ENCODE measurements around the gene ADCY5.
"Not testable (repeated sequence)": the region's sequence is repeated elsewhere in the genome, so short reads cannot be mapped to it uniquely, and the experiment has no call there.

ADCY5 gene

DNA sequence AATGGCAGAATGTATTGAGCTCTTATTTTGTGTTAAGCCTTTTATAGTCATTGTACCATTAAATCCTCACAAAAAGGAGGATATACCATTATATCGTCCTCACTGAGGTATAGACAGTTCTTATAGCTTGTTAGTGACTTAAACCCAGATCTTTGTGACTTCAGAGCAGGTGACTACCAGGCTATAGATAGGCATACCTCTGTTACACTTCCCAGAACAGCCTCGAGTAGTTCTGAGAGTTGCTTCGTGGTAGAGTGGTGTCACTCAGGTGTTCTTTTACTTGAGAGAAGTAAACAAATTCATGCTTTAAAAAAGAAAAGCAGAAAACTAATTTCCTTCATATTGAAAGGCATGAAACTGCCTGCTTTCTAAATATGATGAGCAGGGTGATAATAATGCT lies 187.2 kb downstream of the ADCY5 start:
- no peak for DNase-seq (ENCODE audit: low read depth)

DNA sequence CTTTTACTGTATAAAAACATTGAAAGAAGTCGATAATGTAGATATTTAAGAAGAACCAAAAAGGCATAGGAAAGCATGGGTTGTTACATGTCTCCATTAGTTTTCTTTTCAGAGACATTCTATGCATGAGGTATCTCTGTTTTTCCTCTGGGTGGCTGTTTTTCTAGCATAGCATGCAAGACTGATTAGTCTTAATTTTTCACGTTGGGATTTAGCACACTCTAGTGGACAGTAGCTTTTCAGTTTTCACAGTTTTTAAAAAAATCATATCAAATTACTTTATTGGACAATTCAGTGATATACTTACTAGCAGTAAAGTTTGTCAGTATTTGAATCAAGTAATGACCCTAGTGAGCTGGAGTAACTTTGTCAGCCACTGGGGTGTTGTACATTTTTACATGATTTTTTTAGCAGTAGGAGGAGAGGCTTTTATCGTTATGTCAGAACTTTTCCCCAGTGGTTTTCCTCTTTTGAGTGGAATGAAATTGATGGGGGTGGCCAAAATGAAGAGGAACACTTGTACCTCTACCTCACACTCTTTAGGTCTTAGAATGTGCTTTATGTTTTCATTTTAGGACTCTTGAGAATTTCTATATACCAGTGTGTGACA lies 190.0 kb downstream of the ADCY5 start:
- DNase-seq (ENCODE audit: low read depth): peak; percentile 73

DNA sequence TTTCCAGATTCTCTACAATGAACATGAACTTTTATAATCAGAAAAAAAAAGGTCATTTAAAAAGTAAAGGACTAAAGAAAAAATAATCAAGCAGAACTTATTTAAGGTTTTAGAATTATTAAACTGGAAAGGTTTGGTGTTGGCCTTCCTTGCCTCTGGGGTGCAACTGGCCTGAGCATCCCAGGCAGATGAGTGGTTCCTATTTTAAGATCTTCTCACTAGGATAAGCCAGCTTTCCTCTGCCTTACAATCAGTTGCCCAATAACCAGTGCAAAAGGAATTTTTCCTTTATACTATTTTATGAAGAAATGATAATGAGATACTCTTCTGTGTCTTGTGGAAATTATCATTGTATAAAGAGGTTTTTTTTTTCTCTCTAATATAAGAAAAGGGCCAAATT lies 190.5 kb downstream of the ADCY5 start:
- no peak for DNase-seq (ENCODE audit: low read depth)

DNA sequence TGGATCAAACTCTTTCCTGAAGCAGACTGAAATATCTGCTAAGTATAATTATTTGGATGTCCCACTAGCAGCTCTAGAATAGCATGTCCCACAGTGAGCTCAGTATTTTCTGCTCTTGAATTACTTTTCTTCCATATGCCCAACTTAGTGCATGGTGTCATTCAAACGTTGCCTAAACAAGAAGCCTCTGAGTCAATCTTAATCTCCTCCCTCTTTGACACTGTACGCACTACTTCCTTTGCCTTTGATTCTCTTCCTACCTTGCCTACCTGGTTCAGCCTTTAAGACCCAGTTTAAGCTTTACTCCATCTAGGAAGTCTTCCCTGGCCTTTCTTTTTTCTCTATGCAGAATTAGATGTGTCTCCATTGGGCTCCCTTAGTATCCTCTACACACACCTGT lies 192.6 kb downstream of the ADCY5 start:
- peak; percentile 39 for DNase-seq (ENCODE audit: low read depth)

DNA sequence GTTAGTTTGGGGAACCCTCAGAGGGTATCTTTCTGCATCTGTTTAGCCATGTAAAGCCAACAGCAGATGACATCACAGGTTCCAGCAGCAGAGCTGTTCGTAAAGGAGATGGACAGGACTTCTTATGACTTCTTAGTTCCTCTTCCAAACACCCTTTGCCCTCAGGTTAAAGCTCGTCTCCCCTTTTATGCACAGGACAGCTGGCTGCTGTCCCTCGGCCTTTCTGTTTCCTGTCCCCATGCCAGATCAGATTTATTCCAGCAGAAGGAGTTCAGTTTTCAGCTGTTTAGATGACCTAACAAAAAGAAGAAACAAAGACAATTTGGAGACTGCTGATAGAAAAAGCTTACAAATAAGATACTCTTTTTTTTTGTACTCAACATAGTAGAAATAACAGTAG lies 202.0 kb downstream of the ADCY5 start:
- no peak for DNase-seq (ENCODE audit: low read depth)

DNA sequence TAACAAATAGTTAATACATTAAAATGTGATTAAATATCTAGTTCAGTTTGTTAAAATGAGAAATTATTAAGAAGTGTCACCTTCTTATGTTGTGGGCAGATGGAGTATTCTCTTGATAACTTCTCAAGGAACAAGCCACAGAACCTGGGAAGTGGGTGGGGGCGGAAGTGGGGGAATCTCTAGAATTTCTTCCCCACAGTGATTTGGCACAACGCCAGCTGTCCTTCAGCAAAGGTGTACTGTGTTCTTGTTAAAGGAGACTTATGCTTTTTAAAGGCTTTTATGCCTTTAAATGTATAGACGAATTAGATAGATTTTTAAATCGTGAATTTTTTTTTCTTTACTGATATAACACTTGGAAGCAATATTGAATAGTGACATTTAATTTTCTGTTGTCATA lies 204.8 kb downstream of the ADCY5 start:
- no peak for DNase-seq (ENCODE audit: low read depth)

DNA sequence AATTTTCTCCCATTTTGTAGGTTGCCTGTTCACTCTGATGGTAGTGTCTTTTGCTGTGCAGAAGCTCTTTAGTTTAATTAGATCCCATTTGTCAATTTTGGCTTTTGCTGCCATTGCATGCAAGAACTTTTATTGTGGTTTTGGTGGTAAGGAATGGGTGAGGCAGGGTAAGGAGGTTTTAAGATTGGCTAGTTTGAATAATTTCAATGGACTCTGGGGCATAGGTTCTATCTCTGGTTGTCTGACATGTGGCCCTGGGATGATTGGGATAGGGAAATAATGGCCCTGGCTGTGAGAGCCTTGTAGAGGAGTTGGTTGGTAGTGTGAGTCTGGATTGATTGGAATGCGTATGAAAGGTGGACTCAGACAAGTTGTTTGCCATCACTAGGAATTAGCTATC lies 209.1 kb downstream of the ADCY5 start:
- DNase-seq (ENCODE audit: low read depth): no peak

DNA sequence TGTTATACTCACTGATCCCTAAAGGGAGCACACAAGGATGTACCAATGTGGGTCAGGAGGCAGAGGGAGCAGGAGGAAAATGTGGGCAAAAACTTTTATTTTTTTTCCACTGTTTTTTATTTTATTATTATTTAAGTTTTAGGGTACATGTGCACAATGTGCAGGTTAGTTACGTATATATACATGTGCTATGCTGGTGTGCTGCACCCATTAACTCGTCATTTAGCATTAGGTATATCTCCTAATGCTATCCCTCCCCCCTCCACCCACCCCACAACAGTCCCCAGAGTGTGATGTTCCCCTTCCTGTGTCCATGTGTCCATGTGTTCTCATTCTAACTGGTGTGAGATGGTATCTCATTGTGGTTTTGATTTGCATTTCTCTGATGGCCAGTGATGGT lies 209.7 kb downstream of the ADCY5 start:
- DNase-seq (ENCODE audit: low read depth): not testable (repeated sequence)

DNA sequence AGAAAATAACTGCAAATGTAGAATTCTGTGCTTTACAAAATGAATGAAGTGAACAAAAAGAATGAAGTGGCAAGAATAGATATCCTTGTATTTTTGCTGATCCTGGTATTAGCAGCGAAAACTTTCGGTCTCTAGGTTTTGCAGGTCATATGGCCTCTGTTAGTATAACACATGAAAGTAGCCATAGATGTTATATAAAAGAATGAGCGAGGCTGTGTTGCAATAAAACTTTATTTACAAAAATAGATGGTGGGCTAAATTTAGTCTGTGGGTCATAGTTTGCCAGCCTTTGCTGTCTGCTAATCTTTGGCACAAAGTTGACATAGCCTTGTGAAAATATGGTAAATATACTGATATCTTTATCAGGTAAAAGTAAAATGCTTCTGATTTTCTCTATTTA lies 212.0 kb downstream of the ADCY5 start:
- DNase-seq (ENCODE audit: low read depth): no peak
